Lower leg skin (tissue), 3 donors: Measurements from ENCODE around the gene KIRREL3.

Source experiments
- CTCF ChIP-seq, 3 donors: fragments of 450-650 bp; IDR thresholded peaks; one replicate each; pipeline ENCODE4 v1.5.1; 2016; ENCODE audit warnings: antibody characterized with exemption in 3 of 3, mild to moderate bottlenecking in 3 of 3, moderate library complexity in 2 of 3
- POLR2A ChIP-seq, 2 donors: fragments of 450-650 bp; IDR thresholded peaks; one replicate each; pipeline ENCODE4 v1.6.1; 2016 to 2017; ENCODE audit warnings: antibody characterized with exemption in 2 of 2, mild to moderate bottlenecking in 1 of 2, moderate library complexity in 1 of 2

- no peak for TF ChIP-seq POLR2A (IDR thresholded peaks at IDR 0.05)
- TF ChIP-seq CTCF (IDR thresholded peaks at IDR 0.05), result no peak
These were observed 27.2 kb upstream of the KIRREL3 start for GRCh38 chr11:127027789-127028188.
